Measurements from ENCODE around the gene SLC25A24.

- TF ChIP-seq, protein P1, sequence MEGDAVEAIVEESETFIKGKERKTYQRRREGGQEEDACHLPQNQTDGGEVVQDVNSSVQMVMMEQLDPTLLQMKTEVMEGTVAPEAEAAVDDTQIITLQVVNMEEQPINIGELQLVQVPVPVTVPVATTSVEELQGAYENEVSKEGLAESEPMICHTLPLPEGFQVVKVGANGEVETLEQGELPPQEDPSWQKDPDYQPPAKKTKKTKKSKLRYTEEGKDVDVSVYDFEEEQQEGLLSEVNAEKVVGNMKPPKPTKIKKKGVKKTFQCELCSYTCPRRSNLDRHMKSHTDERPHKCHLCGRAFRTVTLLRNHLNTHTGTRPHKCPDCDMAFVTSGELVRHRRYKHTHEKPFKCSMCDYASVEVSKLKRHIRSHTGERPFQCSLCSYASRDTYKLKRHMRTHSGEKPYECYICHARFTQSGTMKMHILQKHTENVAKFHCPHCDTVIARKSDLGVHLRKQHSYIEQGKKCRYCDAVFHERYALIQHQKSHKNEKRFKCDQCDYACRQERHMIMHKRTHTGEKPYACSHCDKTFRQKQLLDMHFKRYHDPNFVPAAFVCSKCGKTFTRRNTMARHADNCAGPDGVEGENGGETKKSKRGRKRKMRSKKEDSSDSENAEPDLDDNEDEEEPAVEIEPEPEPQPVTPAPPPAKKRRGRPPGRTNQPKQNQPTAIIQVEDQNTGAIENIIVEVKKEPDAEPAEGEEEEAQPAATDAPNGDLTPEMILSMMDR (IDR thresholded peaks at IDR 0.05) = no peak
- TF ChIP-seq POLR2A (IDR thresholded peaks at IDR 0.05) = no peak
Measured at GRCh38 chr1:108117237-108117636, 82.9 kb downstream of the SLC25A24 start.
